ENCODE measurements around the gene ERP44.

DNA sequence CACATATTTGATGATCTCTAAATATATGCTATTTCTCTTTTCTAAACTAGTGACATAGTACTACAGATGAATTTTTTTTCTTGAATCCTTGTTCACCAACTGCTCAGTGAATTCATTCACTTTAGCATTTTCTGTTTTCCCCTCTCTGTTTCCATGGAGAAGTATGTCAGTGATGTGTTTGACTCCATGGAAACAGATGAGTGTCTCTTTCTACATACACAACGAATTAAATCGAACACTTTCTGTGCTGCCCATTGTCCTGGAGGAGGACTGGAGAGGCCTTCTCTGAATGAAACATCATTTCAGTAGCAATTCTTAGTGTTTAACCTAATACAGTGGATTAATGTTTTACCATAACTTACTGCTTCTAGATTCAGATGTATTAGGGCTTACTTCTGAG lies 9.8 kb upstream of the ERP44 start:
- TF ChIP-seq, protein P1, sequence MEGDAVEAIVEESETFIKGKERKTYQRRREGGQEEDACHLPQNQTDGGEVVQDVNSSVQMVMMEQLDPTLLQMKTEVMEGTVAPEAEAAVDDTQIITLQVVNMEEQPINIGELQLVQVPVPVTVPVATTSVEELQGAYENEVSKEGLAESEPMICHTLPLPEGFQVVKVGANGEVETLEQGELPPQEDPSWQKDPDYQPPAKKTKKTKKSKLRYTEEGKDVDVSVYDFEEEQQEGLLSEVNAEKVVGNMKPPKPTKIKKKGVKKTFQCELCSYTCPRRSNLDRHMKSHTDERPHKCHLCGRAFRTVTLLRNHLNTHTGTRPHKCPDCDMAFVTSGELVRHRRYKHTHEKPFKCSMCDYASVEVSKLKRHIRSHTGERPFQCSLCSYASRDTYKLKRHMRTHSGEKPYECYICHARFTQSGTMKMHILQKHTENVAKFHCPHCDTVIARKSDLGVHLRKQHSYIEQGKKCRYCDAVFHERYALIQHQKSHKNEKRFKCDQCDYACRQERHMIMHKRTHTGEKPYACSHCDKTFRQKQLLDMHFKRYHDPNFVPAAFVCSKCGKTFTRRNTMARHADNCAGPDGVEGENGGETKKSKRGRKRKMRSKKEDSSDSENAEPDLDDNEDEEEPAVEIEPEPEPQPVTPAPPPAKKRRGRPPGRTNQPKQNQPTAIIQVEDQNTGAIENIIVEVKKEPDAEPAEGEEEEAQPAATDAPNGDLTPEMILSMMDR (IDR thresholded peaks at IDR 0.05; ENCODE audit: low read depth, low read length, poor library complexity, severe bottlenecking) = no peak
- TF ChIP-seq EZH2phosphoT487 (IDR thresholded peaks at IDR 0.05; ENCODE audit: borderline replicate concordance, low read length) = no peak

All from DOHH2 (cell line).